Activated naive CD4-positive, alpha-beta T cell treated with anti-CD3 and anti-CD28 coated beads for 36 hours (primary cell): ENCODE measurements around the gene TRERF1. TPM values are rescaled to one million over a fixed set of nuclear protein-coding genes. Genes with fewer than 3 reads are reported as not detected.
"Not testable (repeated sequence)": the region's sequence is repeated elsewhere in the genome, so short reads cannot be mapped to it uniquely, and the experiment has no call there.

Source experiments
- CTCF ChIA-PET: fragments of 350-600 bp; sonication (Branson Sonifier 250); formaldehyde crosslinking; loops from one replicate; lab custom pipeline; 2021; ENCODE audit warnings: antibody characterized with exemption; lab: Charles Lee
- DNase-seq: peaks from one replicate; pipeline ENCODE4 v3.0.0-alpha.2; 2020
- H3K27ac Mint-ChIP-seq: one replicate; pipeline ENCODE4 v1.8.0; 2021; ENCODE audit warnings: mild to moderate bottlenecking, mixed read lengths
- H3K27me3 Mint-ChIP-seq: one replicate; pipeline ENCODE4 v1.8.0; 2021; ENCODE audit warnings: low read depth, mixed read lengths
- H3K36me3 Mint-ChIP-seq: one replicate; pipeline ENCODE4 v1.8.0; 2021; ENCODE audit warnings: low read depth, mixed read lengths
- H3K4me1 Mint-ChIP-seq: one replicate; pipeline ENCODE4 v1.8.0; 2021; ENCODE audit warnings: low read depth, mixed read lengths
- H3K4me3 Mint-ChIP-seq: one replicate; pipeline ENCODE4 v1.8.0; 2021; ENCODE audit warnings: mild to moderate bottlenecking, moderate library complexity, mixed read lengths
- H3K9me3 Mint-ChIP-seq: one replicate; pipeline ENCODE4 v1.8.0; 2021; ENCODE audit warnings: mixed read lengths
- intact Hi-C: fragments of 100-400 bp; cut with micrococcal nuclease; formaldehyde crosslinking; loops from one replicate; pipeline ENCODE4 v1.15.1; 2023
- total RNA-seq, 2 experiments: library from RNA; stranded (reverse); gene quantifications; one replicate each; pipeline ENCODE4 v1.2.3, GENCODE V29; 2021

TRERF1 gene
- total RNA-seq, 2 experiments from 2014 or later: 6.7 to 6.9 TPM

- H3K4me1 Mint-ChIP-seq: peaks cover 56% of the 10 kb centered on the region
- no peaks in the 10 kb centered on the region for H3K9me3 Mint-ChIP-seq
Measured at GRCh38 chr6:42448927-42449659, 2.6 kb downstream of the TRERF1 start.

DNA sequence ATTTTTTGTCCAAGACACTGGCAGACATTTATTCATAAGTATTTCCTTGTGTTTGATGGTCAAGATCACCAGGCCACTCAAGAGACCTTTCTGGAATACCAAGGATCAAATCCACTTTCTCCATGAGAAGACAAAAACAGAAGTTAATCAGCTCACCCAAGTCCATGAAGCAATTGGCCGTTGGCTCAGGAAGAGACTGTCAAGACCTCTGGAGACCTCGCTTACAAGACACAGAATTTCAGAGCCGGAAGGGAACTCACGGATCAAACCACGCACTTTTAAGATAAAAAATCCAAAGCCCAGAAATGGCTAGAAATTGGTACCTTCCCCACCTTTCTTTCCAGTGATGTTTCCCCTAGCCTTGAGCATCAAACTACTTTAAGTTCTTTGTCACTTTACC, 3.3 kb downstream of the TRERF1 start:
- H3K36me3 Mint-ChIP-seq: peaks cover 6% of the 10 kb centered on the region
- no peaks in the 10 kb centered on the region for H3K27me3 Mint-ChIP-seq
- H3K4me1 Mint-ChIP-seq: peaks cover 56% of the 10 kb centered on the region
- intact Hi-C loops: no loop called here
- H3K4me3 Mint-ChIP-seq: no peak overlapping the region
- no peaks in the 10 kb centered on the region for H3K9me3 Mint-ChIP-seq
- no peak overlapping the region for H3K27ac Mint-ChIP-seq
- no peak for DNase-seq
- CTCF ChIA-PET: interaction anchor here (0.7 to 1.9 kb wide), 5 partner anchors 24 to 139 kb away, joined by 3 to 4 read pairs (median 4); no protein-coding TSS in a partner anchor

More at GRCh38 chr6:42448927-42449659, 2.6 kb downstream of the TRERF1 start:
- H3K36me3 Mint-ChIP-seq: peaks cover 6% of the 10 kb centered on the region
- H3K27ac Mint-ChIP-seq: no peak overlapping the region
- peak overlapping the region; percentile 88 for H3K4me3 Mint-ChIP-seq
- H3K27me3 Mint-ChIP-seq: peaks cover 3% of the 10 kb centered on the region
- CTCF ChIA-PET: interaction anchor here (0.5 to 2.3 kb wide), 9 partner anchors 7 to 601 kb away, joined by 3 to 10 read pairs (median 4); no protein-coding TSS in a partner anchor
- intact Hi-C loops: no loop called here
- no peak for DNase-seq

GRCh38 chr6:42446996-42447395, 4.7 kb downstream of the TRERF1 start:
- Mint-ChIP-seq H3K4me1 (peaks cover 61% of the 10 kb centered on the region), H3K27me3 (no peaks in the 10 kb centered on the region), H3K27ac (no peak overlapping the region), H3K9me3 (no peaks in the 10 kb centered on the region), H3K36me3 (peaks cover 6% of the 10 kb centered on the region), H3K4me3 (no peak overlapping the region)
- no peak for DNase-seq
- CTCF ChIA-PET: interaction anchor here (0.5 to 1.6 kb wide), 5 partner anchors 80 to 217 kb away, joined by 3 to 7 read pairs (median 4); no protein-coding TSS in a partner anchor
- intact Hi-C loops: no loop called here

- H3K27ac Mint-ChIP-seq: no peak overlapping the region
- no peaks in the 10 kb centered on the region for H3K9me3 Mint-ChIP-seq
- intact Hi-C loops: no loop called here
- peaks cover 6% of the 10 kb centered on the region for H3K36me3 Mint-ChIP-seq
- no peak for DNase-seq
- CTCF ChIA-PET: interaction anchor here (0.5 to 1.6 kb wide), 2 partner anchors 102 to 216 kb away, joined by 3 to 7 read pairs; no protein-coding TSS in a partner anchor
- H3K27me3 Mint-ChIP-seq: no peaks in the 10 kb centered on the region
- peaks cover 67% of the 10 kb centered on the region for H3K4me1 Mint-ChIP-seq
- H3K4me3 Mint-ChIP-seq: no peak overlapping the region
Measured at GRCh38 chr6:42446370-42446769, 5.4 kb downstream of the TRERF1 start.

DNA sequence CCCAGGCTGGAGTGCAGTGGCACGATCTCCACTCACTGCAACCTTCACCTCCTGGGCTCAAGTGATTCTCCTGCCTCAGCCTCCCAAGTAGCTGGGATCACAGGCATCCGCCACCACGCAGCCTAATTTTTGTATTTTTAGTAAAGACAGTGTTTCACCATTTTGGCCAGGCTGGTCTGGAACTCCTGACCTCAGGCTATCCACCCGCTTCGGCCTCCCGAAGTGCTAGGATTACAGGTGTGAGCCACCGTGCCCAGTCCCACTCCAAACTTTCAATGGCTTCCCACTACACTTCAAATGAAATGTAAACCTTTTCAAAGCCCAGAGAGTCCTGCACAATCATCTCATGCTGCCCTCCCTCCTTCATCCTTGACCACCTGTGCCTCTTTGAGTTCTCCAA, 5.8 kb downstream of the TRERF1 start:
- H3K4me1 Mint-ChIP-seq: peaks cover 72% of the 10 kb centered on the region
- H3K4me3 Mint-ChIP-seq, H3K9me3 Mint-ChIP-seq, DNase-seq, H3K27ac Mint-ChIP-seq, intact Hi-C loops, H3K27me3 Mint-ChIP-seq, H3K36me3 Mint-ChIP-seq, CTCF ChIA-PET: not testable (repeated sequence)

DNA sequence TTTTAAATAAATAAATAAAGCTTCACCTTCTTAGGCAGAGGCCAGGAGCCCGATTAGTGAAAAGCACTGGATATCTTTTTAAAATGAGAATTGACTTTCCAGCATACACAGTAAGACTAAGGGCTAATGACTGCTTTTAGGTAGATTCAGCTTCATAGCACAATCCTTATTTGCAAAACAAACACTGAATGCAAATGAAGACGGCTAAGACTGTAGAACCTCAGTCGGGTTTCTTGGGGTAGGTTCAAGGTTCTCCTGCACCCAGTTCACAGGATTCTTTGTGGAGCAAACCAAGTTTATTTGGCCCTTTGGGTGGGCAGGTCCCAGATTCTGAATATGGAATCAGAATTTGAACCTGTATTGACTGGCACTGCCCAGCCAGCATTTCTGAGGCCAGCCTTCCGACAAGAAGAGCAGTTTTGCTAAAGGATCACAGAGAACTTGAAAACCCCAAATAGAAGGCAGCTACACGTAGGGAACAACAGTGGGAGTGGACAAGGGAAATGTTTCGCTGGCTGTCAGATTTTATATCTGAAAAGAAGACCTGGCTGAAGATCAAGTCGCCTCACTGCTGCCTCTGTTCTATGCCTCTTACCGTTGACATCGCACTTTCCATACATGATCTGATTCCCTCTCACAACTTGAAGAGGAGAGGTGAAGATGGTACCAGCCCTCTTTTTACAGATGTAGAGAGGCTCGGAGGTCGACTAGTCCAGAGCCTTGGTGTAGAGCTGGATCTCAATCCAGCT, 8.2 kb downstream of the TRERF1 start:
- peaks cover 6% of the 10 kb centered on the region for H3K36me3 Mint-ChIP-seq
- H3K27me3 Mint-ChIP-seq: no peaks in the 10 kb centered on the region
- no peak overlapping the region for H3K27ac Mint-ChIP-seq
- intact Hi-C loops: no loop called here
- peaks cover 59% of the 10 kb centered on the region for H3K4me1 Mint-ChIP-seq
- no peaks in the 10 kb centered on the region for H3K9me3 Mint-ChIP-seq
- DNase-seq: no peak
- CTCF ChIA-PET: interaction anchor here (1.4 kb wide), 1 partner anchor 23 kb away, joined by 3 read pairs; no protein-coding TSS in a partner anchor
- peak overlapping the region; percentile 9 for H3K4me3 Mint-ChIP-seq

DNA sequence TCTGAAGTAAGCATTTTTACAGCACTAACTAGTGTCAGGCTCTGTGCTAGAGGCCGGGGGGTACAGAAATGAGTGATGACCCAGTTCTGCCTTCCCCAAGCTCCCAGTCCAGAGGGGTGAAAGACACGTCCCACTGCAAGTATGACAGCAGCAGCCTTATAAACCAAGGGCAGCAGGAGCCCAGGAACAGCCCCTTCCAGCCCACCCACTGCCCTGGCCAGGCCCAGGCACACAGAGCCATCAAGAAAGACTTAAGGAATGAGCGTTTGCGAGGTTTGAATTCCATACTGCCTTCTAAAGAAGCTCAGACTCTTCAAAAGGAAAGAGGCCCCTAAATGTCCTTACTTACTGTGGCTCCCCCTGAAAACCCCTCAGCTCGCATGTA, 10.0 kb downstream of the TRERF1 start:
- CTCF ChIA-PET: interaction anchor here (1.3 to 3.0 kb wide), 3 partner anchors 8 to 106 kb away, joined by 3 to 10 read pairs (median 3); no protein-coding TSS in a partner anchor
- intact Hi-C loops: no loop called here
- Mint-ChIP-seq H3K4me1 (peaks cover 55% of the 10 kb centered on the region), H3K9me3 (no peaks in the 10 kb centered on the region), H3K4me3 (no peak overlapping the region), H3K27ac (no peak overlapping the region), H3K36me3 (peaks cover 4% of the 10 kb centered on the region), H3K27me3 (no peaks in the 10 kb centered on the region)
- peak; percentile 27 for DNase-seq

GRCh38 chr6:42440778-42441696, 10.7 kb downstream of the TRERF1 start:
- CTCF ChIA-PET: interaction anchor here (1.3 to 3.0 kb wide), 3 partner anchors 9 to 107 kb away, joined by 3 to 10 read pairs (median 3); no protein-coding TSS in a partner anchor
- intact Hi-C loops: no loop called here
- no peaks in the 10 kb centered on the region for H3K9me3 Mint-ChIP-seq
- no peak overlapping the region for H3K4me3 Mint-ChIP-seq
- no peaks in the 10 kb centered on the region for H3K27me3 Mint-ChIP-seq
- no peak for DNase-seq
- H3K4me1 Mint-ChIP-seq: peaks cover 52% of the 10 kb centered on the region
- H3K27ac Mint-ChIP-seq: no peak overlapping the region
- peaks cover 4% of the 10 kb centered on the region for H3K36me3 Mint-ChIP-seq

DNA sequence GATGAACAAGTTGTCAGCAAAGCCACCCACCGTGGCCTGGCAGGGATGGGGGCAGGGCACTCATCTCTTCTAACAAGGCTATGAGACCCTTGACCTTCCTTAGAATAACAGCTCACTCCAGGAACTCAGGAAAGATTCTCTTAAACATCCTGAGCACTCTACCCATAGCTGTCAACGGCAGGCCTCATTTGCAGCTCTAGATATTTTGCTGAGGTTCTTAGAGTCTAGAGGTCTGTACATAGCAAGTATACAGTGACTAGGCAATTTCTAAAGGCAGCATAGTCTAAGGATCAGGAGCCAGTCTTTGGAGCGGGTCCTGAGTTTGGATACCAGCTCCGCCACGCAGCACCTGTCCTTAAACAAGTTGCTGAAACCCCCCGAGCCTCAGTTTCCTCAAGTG, 11.7 kb downstream of the TRERF1 start:
- intact Hi-C loops: no loop called here
- no peak for DNase-seq
- Mint-ChIP-seq H3K9me3 (peaks cover 3% of the 10 kb centered on the region), H3K4me3 (no peak overlapping the region), H3K4me1 (peaks cover 43% of the 10 kb centered on the region), H3K27me3 (no peaks in the 10 kb centered on the region), H3K27ac (no peak overlapping the region), H3K36me3 (peaks cover 3% of the 10 kb centered on the region)
- CTCF ChIA-PET: interaction anchor here (3.0 kb wide), 1 partner anchor 108 kb away, joined by 10 read pairs; no protein-coding TSS in a partner anchor

GRCh38 chr6:42436825-42437224, 14.9 kb downstream of the TRERF1 start:
- H3K4me3 Mint-ChIP-seq: no peak overlapping the region
- H3K27ac Mint-ChIP-seq: no peak overlapping the region
- CTCF ChIA-PET: interaction anchor here (0.7 kb wide), 2 partner anchors 137 to 400 kb away, joined by 3 to 5 read pairs; no protein-coding TSS in a partner anchor
- peaks cover 17% of the 10 kb centered on the region for H3K9me3 Mint-ChIP-seq
- no peak for DNase-seq
- intact Hi-C loops: no loop called here
- peaks cover 22% of the 10 kb centered on the region for H3K36me3 Mint-ChIP-seq
- H3K27me3 Mint-ChIP-seq: no peaks in the 10 kb centered on the region
- peaks cover 21% of the 10 kb centered on the region for H3K4me1 Mint-ChIP-seq

DNA sequence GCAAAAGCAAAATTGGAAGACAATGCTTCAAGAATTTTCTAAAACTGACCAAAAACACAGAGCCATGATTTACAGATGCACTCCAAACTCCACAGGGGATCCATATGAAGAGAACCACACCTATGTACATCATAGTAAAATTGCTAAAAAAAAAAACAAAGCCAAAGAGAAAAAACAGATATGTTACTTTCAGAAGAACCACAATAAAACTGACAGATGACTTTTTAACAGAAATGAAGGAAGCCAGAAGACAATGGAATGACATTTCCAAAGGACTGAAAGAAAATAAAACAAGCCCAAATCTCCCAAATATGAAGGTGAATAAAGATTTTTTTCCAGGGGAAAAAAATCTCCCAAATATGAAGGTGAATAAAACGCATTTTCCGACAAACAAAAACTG, 17.5 kb downstream of the TRERF1 start:
- Mint-ChIP-seq H3K27me3 (no peaks in the 10 kb centered on the region), H3K4me1 (peaks cover 21% of the 10 kb centered on the region), H3K4me3 (no peak overlapping the region), H3K27ac (no peak overlapping the region), H3K36me3 (peaks cover 22% of the 10 kb centered on the region), H3K9me3 (peaks cover 17% of the 10 kb centered on the region)
- intact Hi-C loops: no loop called here
- CTCF ChIA-PET: interaction anchor here (0.7 kb wide), 1 partner anchor 14 kb away, joined by 3 read pairs; no protein-coding TSS in a partner anchor
- no peak for DNase-seq
